GM12878 (cell line): ENCODE results near the gene ZNF48.

Experiments used
- EZH2 ChIP-seq: IDR thresholded peaks from 2 replicates; pipeline ENCODE4 v1.6.1; 2012; ENCODE audit warnings: low read depth, mild to moderate bottlenecking, control low read depth, inconsistent platforms, low read length, borderline replicate concordance; ENCODE audit not compliant: control insufficient read depth
- SUZ12 ChIP-seq: fragments of 200-600 bp; sonication (generic); IDR thresholded peaks from one replicate; pipeline ENCODE4 v1.6.1; 2018; ENCODE audit warnings: antibody characterized with exemption, mild to moderate bottlenecking; ENCODE audit not compliant: unreplicated experiment

GRCh38 chr16:30416047-30416603 is 20.9 kb downstream of the ZNF48 start:
- TF ChIP-seq SUZ12 (no peak), EZH2 (no peak)
